ENCODE measurements around the gene CASK. TPM values are rescaled to one million over a fixed set of nuclear protein-coding genes. Genes with fewer than 3 reads are reported as not detected.

CASK gene
- total and polyA plus RNA-seq, 2 of the 13 experiments (the other 11 are each of a cell fraction or from before 2014, with no cell fraction given), result 14.5 to 16.0 TPM

DNA sequence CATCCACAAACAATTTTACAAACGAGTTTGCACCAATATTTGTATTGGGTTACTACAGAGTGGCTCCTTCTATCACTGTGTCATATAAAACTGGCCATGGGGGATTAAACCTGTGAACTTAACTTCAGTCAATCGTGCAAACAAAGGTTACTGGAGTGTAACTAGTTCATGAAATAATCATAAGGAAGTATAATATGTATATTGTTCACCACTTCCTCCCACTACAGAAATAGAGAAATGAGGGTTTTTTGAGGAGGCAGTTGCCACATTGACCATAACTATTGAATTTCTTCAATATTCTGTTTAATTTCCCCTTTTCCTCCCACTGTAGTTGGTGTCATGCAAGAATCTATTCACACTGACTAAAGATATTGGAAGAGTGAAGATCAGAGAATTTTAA, 199.5 kb downstream of the CASK start, which contains the start of gene GPR82 (continued):
- TF ChIP-seq KLF9 (CRISPR knock-in tag; IDR thresholded peaks at IDR 0.05; ENCODE audit: low read depth) (no peak), SRY (CRISPR knock-in tag; IDR thresholded peaks at IDR 0.05) (no peak), GFI1 (CRISPR knock-in tag; IDR thresholded peaks at IDR 0.05; ENCODE audit: borderline replicate concordance) (no peak), ZNF33B (CRISPR knock-in tag; IDR thresholded peaks at IDR 0.05) (no peak), HES4 (CRISPR knock-in tag; IDR thresholded peaks at IDR 0.05; ENCODE audit: borderline replicate concordance) (no peak), ZNF501 (CRISPR knock-in tag; IDR thresholded peaks at IDR 0.05) (no peak), MZF1 (CRISPR knock-in tag; IDR thresholded peaks at IDR 0.05; ENCODE audit: borderline replicate concordance) (no peak), ARNTL (CRISPR knock-in tag; IDR thresholded peaks at IDR 0.05) (no peak), ARHGAP35 (CRISPR knock-in tag; IDR thresholded peaks at IDR 0.05; ENCODE audit: borderline replicate concordance) (no peak)
- TF ChIP-seq, protein P1, sequence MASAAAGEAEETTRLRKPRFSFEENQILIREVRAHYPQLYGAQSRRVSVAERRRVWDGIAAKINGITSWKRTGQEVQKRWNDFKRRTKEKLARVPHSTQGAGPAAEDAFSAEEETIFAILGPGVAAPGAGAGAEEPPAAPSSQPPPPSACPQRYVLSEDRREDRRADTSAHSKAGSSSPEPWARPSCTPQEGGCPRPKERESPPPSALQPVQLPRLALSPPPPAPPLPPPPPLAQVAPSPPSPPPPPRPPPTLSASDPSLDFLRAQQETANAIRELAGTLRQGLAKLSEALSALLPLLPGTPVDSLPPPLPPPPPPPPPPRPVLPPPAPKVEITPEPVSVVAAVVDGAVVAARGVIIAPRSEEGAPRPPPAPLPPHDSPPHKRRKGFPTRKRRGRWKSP (CRISPR knock-in tag; IDR thresholded peaks at IDR 0.05), result no peak

DNA sequence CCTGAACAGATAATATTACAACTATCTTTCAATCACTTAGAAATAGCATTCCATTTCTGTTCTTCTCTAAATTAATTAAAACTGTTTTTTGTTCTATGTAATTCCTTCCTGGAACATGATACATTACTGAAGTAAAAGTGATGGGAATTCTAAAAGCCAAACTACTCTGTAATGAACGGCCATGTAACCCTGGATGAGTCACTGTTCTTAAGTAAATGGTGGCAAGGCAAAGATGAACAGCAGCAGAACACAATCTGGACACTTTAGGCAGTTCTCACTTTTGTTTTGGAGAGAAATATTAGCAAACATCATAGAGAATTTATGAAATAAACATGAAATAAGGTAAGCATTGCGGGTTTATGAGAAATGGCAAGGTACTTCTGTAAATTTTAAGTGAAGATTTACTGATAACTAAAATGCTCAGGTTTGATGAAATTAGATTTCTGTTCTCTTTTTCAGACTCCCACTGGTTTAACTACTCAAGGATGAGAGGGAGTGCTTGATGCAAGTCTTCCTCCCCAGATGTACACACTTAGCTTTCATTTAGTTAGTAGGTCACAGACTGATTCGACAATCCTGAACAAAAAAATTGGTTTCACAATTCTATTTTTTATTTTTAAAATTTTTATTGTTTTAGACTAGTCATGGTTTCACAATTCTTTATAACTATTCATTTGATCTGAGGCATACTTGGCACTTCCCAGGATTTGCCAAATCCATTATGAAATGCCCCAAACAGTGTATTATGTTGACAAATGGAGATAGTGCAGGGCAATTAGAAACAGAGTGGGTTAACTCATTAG, 200.3 kb downstream of the CASK start:
- ChIA-PET CTCF (ENCODE audit: low intra/inter-chr PET ratio, low total read pairs) (no interaction called here), POLR2A (no interaction called here)
- 81% methylated on average over 3 of the region's 3 CpGs for WGBS (ENCODE audit: low lambda C conversion rate)
- Histone ChIP-seq H4K20me1 (ENCODE audit: insufficient read depth, low read length) (no peaks in the 10 kb centered on the region), H3K9ac (ENCODE audit: insufficient read depth, low read depth, low read length) (no peak overlapping the region), H3K27me3 (ENCODE audit: control insufficient read depth in 1 of 2, insufficient read depth in 2 of 2, low read length in 2 of 2) (no peaks in the 10 kb centered on the region), H3K27ac (ENCODE audit: extremely low read length, insufficient read depth, low read length) (no peak overlapping the region), H3K79me2 (ENCODE audit: insufficient read depth, low read length) (no peaks in the 10 kb centered on the region), H3K36me3 (replicated peaks in 1 of 2; ENCODE audit: control insufficient read depth in 1 of 2, insufficient read depth in 2 of 2, low read length in 2 of 2) (no peaks in the 10 kb centered on the region), H2AFZ (ENCODE audit: low read length) (no peak overlapping the region), H3K9me3 (ENCODE audit: low read length) (no peaks in the 10 kb centered on the region), H3K4me2 (ENCODE audit: low read depth, low read length) (no peak overlapping the region), H3K4me1 (ENCODE audit: insufficient read depth, low read length) (no peaks in the 10 kb centered on the region), H3K4me3 (replicated peaks in 1 of 3; ENCODE audit: insufficient read depth in 1 of 3, low read depth in 2 of 3, low read length in 3 of 3) (no peak overlapping the region)
- BruUV-seq (replicated peaks), result no TSS peak
- intact Hi-C loops (cut with micrococcal nuclease; ENCODE audit: unreplicated experiment), result no loop called here
- FAIRE-seq (no peak), DNase-seq (ENCODE audit: low spot score) (no peak), ATAC-seq (no peak)
- in situ Hi-C loops (cut with HindIII; ENCODE audit: extremely low pct_ligation_motif_present, low pct_unique_long_range_greater_than_20kb), result no loop called here
- TF ChIP-seq, protein P2, sequence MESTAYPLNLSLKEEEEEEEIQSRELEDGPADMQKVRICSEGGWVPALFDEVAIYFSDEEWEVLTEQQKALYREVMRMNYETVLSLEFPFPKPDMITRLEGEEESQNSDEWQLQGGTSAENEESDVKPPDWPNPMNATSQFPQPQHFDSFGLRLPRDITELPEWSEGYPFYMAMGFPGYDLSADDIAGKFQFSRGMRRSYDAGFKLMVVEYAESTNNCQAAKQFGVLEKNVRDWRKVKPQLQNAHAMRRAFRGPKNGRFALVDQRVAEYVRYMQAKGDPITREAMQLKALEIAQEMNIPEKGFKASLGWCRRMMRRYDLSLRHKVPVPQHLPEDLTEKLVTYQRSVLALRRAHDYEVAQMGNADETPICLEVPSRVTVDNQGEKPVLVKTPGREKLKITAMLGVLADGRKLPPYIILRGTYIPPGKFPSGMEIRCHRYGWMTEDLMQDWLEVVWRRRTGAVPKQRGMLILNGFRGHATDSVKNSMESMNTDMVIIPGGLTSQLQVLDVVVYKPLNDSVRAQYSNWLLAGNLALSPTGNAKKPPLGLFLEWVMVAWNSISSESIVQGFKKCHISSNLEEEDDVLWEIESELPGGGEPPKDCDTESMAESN (CRISPR knock-in tag; conservative IDR thresholded peaks at IDR 0.05), result no peak
- TF ChIP-seq ZNF781 (CRISPR knock-in tag; IDR thresholded peaks at IDR 0.05; ENCODE audit: borderline replicate concordance, not compliant biosample characterization) (no peak), TBX2 (CRISPR knock-in tag; IDR thresholded peaks at IDR 0.05; ENCODE audit: borderline replicate concordance) (no peak), ZNF563 (CRISPR knock-in tag; IDR thresholded peaks at IDR 0.05) (no peak)
- TF ChIP-seq, protein P3, sequence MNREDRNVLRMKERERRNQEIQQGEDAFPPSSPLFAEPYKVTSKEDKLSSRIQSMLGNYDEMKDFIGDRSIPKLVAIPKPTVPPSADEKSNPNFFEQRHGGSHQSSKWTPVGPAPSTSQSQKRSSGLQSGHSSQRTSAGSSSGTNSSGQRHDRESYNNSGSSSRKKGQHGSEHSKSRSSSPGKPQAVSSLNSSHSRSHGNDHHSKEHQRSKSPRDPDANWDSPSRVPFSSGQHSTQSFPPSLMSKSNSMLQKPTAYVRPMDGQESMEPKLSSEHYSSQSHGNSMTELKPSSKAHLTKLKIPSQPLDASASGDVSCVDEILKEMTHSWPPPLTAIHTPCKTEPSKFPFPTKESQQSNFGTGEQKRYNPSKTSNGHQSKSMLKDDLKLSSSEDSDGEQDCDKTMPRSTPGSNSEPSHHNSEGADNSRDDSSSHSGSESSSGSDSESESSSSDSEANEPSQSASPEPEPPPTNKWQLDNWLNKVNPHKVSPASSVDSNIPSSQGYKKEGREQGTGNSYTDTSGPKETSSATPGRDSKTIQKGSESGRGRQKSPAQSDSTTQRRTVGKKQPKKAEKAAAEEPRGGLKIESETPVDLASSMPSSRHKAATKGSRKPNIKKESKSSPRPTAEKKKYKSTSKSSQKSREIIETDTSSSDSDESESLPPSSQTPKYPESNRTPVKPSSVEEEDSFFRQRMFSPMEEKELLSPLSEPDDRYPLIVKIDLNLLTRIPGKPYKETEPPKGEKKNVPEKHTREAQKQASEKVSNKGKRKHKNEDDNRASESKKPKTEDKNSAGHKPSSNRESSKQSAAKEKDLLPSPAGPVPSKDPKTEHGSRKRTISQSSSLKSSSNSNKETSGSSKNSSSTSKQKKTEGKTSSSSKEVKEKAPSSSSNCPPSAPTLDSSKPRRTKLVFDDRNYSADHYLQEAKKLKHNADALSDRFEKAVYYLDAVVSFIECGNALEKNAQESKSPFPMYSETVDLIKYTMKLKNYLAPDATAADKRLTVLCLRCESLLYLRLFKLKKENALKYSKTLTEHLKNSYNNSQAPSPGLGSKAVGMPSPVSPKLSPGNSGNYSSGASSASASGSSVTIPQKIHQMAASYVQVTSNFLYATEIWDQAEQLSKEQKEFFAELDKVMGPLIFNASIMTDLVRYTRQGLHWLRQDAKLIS (CRISPR knock-in tag; IDR thresholded peaks at IDR 0.05), result no peak

Data from HepG2 (cell line).